HTR-8/SVneo (cell line): ENCODE measurements around the gene TAAR1.
"Not testable (repeated sequence)": the region's sequence is repeated elsewhere in the genome, so short reads cannot be mapped to it uniquely, and the experiment has no call there.

Experiments
- DNase-seq: peaks from one replicate; pipeline ENCODE4 v3.0.0; 2011; ENCODE audit warnings: low spot score, mixed read lengths; ENCODE audit not compliant: insufficient read length
- FAIRE-seq: peaks from 2 replicates; lab custom pipeline; 2011; peaks lifted over from hg19 to GRCh38; lab: Jason Lieb, UNC

The TAAR1 gene

DNA sequence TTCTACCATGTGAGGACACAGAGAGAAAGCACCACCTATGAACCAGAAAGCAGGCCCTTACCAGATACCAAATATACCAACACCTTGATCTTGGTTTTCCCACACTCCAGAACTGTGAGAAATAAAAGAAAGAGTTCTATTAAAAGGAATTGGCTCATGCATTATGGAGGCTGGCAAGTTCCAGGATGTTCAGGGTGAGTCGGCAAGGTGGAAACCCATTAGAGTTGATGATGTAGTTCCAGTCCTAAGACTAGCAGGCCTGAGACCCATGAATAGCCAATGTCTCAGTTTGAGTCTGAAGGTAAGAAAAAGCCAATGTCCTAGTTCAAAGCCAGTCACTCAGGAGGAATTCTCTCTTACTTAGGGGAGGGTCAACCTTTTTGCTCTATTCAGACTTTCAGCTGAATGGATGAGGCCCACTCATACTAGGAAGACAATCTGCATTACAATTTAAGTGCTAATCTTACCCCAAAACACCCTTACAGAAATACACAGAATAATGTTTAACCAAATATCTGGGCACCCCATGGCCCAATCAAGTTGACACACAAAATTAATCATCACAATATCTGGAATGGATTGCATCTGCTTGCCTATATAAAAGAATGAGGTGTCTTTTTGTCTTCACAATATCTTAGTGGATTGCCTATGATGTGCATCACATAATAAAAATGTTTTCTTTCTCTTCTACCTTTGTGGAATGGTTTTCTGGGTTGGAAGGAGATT lies 5.5 kb upstream of the TAAR1 start:
- no peak for FAIRE-seq

DNA sequence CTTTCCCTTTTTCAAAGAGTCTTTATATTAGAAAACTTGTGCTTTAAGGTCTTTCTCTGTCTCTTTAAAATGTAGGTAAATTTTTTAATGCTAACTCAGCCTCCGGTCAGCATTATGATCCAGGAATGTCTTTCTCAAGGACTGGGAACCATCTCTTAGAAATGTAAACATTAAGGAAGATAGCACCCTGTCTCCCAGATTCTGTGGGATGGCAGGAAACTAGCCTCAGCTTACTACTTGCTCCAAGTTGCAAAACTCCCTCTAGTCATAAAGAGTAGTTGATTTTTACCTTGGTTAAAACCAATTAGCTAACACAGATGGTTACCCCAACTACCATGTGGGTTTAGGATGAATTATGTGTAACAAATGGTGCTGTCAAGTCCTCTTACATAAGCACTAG lies 4.7 kb upstream of the TAAR1 start:
- no peak for FAIRE-seq

More for the DNA sequence above, 5.5 kb upstream of the TAAR1 start:
- DNase-seq = no peak

DNA sequence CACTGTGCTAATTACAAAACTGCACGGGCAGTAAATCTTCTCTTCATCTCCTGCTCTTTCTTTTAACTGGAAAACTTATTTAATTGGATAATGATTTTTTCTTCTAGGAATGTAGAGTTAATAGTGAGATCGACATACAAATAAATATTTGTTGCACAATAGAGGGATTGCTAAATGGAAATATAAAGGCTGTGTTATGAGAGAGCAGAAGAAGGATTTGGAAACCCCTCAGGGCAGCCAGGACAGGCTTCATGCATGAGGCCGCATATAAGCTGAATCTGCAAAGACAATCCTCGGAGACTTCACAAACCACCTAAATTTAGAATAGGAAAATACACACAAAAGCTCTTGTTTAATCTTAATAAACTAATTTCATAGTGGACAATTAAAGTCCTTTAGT lies 2.9 kb upstream of the TAAR1 start:
- FAIRE-seq = no peak
- DNase-seq = no peak

More for the DNA sequence above, 4.7 kb upstream of the TAAR1 start:
- DNase-seq = no peak

GRCh38 chr6:132651062-132651461 lies 7.9 kb downstream of the TAAR1 start:
- no peak for DNase-seq
- no peak for FAIRE-seq

- DNase-seq (no peak), FAIRE-seq (no peak)
Observed at GRCh38 chr6:132650429-132650828, 8.6 kb downstream of the TAAR1 start.

GRCh38 chr6:132648828-132649227 lies 10.2 kb downstream of the TAAR1 start:
- no peak for FAIRE-seq
- DNase-seq = no peak

DNA sequence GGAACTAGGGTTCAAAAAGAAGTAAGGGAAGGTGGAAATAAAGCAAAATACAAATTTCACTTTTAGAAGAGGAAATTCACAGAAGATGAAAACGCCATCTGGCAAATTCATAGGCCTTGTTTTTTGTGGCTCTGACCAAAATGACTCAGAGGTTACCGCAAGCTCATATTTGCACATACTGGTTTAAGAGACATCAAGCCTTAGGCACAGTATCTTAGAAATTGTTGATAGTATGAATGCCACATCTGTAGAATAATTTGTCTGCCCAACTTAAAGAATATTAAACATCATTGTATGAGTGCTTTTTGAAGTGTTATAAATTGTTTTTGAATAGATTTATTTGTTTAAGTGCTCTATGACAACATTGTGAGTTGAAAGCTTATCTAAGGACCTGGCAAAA lies 10.6 kb downstream of the TAAR1 start:
- FAIRE-seq (no peak), DNase-seq (no peak)

DNA sequence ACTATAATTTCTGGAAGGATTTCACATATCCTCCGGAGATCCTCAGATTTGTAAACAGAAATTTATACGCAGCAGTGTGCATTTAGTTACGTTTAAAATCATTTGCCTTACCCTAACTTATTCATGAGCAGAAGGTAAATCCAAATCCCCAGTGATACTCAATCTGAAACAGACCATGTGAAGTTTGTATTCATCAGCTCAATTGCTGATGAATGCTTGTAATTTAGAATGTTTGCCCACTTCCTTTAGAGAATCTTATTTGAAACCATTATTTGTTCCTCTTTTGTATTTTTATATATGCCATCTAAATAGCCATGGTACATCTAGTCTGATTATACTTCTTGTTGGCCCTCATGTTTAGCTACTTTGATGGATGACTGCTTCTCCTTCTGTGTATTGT lies 15.4 kb downstream of the TAAR1 start:
- no peak for DNase-seq
- no peak for FAIRE-seq

- not testable (repeated sequence) for DNase-seq, FAIRE-seq
Observed at GRCh38 chr6:132637135-132637534, 21.8 kb downstream of the TAAR1 start.

DNA sequence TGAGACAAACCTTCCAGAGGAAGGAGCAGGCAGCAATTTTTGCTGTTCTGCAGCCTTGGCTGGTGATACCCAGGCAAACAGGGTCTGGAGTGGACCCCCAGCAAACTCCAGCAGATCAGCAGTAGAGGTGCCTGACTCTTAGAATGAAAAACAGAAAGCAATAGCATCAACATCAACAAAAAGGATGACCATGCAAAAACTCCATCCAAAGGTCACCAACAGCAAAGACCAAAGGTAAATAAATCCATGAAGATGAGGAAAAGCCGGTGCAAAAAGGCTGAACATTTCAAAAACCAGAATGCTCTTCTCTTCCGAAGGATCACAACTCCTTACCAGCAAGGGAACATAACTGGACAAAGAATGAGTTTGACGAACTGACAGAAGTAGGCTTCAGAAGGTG lies 23.1 kb downstream of the TAAR1 start:
- DNase-seq, FAIRE-seq: not testable (repeated sequence)

- not testable (repeated sequence) for FAIRE-seq, DNase-seq
Observed at GRCh38 chr6:132635288-132635687, 23.7 kb downstream of the TAAR1 start.

GRCh38 chr6:132634796-132635195 lies 24.2 kb downstream of the TAAR1 start:
- FAIRE-seq (no peak), DNase-seq (no peak)

DNA sequence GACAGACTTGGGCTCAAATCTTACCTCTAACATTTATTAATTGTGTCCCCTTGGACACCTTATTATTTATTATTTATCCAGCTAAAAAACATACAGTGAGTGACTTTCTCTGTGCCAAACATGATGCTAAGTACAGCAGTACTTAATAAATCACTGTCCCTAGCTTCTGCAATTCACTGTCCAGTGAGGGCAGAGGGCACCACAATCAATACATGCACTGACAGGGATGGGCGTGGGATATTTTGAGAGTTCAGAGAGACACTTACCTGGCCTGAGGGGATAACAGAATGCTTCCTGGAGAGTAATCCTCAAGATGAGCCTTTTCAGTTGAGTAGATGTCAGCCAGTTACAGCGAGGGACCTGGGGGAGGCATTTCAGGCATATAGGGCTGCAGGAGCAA lies 25.6 kb downstream of the TAAR1 start:
- no peak for DNase-seq
- FAIRE-seq = no peak

DNA sequence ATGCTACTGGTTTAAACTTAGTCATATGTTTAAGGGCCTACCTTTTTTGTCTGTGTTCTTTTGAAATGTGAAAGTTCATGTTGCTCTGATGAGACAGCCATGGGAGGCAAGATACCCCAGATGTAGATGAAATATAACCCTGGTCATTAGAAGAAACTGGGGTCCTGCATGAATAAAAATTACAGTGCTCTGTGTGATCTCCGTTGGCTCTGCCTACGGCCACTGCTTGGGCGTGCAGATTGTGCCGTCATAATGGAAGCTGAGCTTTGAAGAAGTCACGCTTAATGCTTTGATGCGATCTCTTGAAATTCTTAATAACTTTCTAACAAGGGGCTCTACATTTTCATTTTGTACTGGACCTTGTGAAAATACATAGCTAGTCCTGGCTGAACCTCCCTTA lies 34.8 kb downstream of the TAAR1 start, which contains the start of gene TAAR2:
TSS of gene TAAR2 (minus strand) at position 101 of the 400 bp plus-strand sequence. CDS start at position 101, 0 bp downstream.
- FAIRE-seq (no peak), DNase-seq (no peak)

- no peak for DNase-seq
- no peak for FAIRE-seq
Observed at GRCh38 chr6:132623106-132623845, 35.7 kb downstream of the TAAR1 start.

DNA sequence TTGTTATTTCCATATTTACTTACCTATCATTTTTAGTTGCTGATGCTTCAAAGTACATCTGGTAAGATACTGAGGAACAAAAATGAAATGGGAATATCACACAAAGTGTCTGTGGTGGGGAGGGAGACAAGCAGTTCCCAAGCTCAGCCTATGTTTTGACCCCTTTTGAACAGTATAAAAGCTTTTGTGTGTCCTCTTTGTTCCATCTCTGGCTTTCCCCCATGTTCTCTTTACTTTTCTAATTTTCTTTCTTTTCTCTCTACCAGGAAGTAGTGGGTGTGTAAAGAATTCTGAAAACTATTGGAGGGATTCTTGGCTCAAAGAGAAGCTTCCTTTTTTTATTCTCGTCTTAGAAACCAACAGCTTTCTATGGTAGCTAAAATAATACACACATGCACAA lies 42.3 kb downstream of the TAAR1 start:
- no peak for FAIRE-seq

GRCh38 chr6:132614554-132614953 lies 44.4 kb downstream of the TAAR1 start:
- DNase-seq = no peak
- FAIRE-seq = no peak

More for the DNA sequence above, 42.3 kb downstream of the TAAR1 start:
- no peak for DNase-seq

GRCh38 chr6:132612449-132613108 lies 46.4 kb downstream of the TAAR1 start:
- DNase-seq (no peak), FAIRE-seq (no peak)

- FAIRE-seq (no peak), DNase-seq (no peak)
Observed at GRCh38 chr6:132611616-132612015, 47.4 kb downstream of the TAAR1 start.

DNA sequence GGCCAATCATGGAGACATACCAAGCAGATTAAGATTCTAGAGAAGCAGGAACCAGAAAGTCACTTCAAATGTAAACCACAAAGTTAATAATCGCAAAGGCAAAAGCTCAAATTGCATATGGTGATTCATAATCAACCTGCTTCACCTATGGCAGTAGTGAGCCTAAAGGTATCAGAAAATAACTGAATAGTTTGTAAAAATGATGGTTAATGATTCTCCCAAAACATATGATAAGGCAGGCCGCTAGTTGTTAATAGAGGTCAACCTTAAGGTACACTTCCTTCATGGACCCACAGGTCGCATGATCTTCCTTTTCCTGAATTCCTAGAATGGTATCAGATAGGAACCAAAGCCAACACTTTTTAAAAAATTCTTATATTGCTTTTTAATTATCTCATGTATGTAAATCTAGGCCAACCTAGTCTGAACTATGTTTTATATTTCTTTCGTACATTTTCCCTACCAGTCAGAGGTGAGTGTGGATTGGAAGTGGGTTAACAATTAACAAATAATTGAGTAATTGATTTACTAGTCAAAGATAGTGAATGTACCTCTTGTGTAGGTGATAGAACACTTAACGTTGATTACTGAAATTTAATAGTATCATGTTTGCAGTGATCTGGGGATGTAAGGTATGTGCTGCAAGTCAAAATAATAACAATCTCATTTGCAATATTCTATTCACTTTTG lies 51.3 kb downstream of the TAAR1 start:
- no peak for FAIRE-seq
- DNase-seq = no peak
